NCI-H774 (cell line): Measurements from ENCODE around the gene PCSK5.
A peak's percentile ranks its signal among the peaks of the same experiment; 100 is the strongest.

Source experiments
- DNase-seq: peaks from one replicate; lab custom pipeline; 2025; lab: John Stamatoyannopoulos, UW

The PCSK5 gene

DNA sequence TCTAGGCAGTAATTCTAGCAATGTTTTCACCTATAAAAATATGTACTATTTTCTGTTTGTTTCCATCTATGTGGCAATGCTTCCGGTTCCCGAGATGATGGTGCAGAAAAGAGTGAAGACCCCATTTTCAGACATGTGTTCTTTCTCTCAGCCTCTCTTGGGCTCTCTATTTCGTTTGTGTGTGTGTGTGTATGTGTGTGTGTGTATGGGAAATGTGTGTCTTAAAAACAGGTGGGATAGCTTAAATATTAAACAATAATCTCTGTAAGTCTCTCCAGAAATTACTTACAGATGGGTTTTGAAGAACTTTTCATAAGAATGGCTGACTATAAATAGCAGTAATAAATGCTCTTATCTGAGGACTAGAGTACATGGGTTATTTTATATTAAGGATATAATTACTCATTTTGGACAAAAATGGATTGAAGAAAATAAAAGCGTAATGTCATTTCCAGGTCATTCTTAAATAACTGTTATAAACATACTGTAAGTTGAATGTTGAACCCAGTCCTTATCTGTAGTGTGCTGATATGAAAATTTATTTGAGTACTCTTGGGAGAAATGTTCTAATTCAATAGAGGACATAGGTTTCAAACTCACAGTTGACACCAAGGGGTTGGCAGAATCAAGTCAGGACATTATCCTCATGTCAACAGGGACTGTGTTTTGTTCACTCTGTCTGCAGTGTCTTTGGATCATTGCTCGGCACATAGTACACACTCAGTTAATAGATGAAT lies 31.1 kb downstream of the PCSK5 start:
- no peak for DNase-seq

DNA sequence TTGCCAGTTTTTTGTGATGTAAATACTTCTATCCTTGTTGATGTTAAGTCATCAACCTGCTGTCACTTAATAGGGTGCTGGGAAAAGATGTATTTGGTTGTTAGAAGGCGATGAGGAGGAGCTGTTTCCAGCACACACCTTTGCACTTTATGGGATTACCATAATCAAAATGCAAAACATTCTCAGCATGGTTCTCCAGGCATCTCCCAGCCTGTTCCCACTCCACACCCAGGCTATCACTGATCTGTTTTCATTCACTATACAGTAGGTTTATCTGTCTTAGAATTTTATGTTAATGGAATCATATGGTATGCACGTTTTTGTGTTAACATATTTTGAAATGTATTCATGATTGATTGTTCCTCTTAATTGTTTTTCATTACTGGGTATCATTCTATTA lies 35.9 kb downstream of the PCSK5 start:
- no peak for DNase-seq

DNA sequence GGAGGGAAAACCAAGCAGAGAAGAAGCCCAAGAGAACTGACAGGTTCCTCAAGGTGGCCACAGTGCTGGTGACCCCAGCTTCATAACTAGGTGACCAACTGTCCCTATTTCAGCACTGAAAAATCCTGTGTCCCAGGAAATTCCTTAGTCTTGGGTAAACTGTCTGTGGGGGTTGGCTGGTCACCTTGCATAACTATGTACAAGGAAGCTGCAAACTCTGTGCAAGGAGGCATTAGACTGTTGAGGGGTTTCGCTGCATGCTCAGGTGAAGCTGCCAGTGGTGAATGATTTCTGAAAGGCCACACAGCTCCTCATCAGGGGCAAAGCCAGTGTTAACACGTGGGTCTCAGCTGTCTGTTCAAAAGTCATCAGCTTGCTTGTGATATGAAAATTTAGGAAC lies 36.9 kb downstream of the PCSK5 start:
- no peak for DNase-seq

DNA sequence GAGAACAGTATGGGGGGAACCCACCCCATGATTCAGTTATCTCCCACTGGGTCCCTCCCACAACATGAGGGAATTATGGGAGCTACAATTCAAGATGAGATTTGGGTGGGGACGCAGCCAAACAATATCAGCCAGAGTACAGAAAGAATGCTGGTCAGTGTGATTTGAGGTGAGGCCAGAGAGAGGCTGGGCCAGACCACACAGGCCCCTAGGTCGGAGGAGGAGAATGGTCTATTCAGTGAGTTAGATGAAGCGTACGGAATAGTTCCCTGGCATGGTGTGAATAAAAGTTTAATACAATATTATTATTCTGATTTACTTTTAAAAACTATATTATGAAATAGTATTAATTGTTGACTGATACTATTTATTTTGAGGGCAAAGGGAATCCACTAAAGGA lies 39.7 kb downstream of the PCSK5 start:
- no peak for DNase-seq

DNA sequence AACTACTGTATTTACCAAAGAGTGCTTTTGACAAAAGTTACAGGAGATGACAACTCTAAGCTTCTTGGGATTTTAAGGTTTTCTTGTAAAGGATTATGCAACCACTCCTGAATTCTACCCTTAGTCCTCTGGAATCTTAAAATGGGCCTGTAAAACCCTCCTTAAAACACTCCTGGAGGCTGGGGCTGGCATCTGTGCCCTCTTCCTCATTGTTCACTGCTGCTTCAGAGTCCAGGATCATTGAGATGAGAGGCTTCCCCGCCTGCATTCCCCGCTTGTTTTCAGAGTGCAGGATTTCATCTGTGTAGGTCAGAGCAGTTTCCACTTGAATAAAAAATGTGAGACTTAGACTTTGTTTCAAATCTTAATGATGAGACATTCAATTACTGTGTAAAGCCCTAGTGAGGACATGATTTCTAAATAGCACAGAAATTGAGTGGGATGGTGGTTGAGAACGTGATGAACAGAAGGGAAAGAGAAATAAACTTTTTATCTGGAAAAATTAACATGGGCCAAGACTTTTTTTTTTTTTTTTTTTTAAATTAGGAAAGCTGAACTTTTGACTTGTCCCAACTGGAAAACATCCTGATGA lies 40.4 kb downstream of the PCSK5 start:
- DNase-seq, result no peak

DNA sequence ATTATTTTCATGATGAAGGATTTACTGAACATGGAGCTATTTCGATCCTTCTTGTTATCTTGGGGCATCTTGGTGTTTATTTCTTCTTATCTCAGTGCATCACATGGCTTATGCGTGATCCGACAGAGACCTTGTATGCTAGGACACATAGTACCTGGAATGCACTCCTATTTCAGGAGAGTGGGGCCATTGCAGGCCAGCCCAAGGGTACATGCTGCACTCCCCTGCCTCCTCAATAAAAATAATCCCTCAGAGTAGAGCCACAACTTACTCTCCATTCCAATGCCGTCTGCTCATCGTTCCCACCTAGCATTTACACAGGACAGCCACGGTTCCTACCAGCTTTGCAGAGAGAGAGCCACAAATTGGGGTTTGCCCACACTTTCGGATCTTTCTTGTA lies 43.5 kb downstream of the PCSK5 start:
- no peak for DNase-seq

DNA sequence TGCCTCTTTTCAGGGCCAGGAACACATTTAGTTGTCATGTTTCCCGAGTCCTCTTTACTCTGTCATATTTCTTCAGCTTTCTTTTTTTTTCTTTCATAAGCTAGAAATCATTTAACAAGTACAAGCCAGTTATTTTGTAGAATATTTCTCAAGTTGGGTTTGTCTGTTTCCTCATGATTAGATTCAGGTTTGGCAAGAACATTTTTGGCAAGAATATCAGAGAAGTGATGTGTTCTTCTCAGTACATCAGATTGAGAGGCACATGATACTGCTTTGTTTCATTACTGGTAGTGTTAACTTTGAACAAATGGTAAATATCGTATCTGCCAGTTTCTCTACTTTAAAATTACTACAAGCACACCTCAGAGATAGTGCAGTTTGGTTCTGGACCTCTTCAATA lies 45.1 kb downstream of the PCSK5 start:
- DNase-seq, result no peak

DNA sequence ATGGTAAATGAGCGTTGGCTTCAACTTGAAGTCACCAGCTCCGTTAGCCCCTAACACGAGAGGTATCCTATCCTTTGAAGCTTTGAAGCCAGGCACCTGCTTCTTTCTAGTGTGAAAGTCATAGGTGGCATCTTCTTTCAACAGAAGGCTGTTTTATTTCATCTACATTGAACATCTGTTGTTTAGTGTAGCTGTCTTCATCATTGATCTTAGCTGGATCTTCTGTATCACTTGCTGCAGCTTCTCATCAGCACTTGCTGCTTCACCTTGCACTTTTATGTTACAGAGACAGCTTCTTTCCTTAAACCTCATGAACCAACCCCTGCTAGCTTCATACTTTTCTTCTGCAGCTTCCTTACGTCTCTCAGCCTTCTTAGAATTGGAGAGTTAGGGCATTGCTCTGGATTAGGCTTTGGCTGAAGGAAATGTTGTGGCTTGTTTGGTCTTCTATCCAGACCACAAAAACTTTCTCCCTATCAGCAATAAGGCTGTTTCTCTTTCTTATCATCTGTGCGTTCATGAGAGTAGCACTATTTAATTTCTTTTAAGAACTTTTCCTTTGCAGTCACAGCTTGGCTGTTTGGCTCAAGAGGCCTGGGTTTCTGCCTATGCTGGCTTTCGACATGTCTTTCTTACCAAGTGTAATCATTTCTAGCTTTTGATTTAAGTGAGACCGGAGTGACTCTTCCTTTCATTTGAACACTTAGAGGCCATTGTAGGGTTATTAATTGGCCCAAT lies 47.2 kb downstream of the PCSK5 start:
- DNase-seq, result no peak

DNA sequence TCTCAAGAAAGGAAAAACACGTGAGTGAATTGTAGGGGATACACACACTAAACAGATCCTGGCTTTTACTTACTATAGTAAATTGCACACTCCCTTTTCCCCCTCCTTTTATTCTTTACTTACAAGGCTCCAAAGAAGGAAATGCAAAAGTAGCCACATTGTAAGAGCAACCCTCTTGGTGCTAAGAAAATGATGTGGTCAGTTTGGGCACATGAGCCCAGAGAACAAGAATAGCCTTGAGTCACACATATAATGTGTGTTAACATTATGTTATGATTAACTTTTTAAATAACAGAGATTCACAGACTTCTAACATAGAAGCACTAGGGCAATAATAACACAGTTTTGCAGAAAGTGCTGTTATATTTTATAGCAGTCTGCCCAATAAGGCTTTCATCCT lies 48.5 kb downstream of the PCSK5 start:
- no peak for DNase-seq

DNA sequence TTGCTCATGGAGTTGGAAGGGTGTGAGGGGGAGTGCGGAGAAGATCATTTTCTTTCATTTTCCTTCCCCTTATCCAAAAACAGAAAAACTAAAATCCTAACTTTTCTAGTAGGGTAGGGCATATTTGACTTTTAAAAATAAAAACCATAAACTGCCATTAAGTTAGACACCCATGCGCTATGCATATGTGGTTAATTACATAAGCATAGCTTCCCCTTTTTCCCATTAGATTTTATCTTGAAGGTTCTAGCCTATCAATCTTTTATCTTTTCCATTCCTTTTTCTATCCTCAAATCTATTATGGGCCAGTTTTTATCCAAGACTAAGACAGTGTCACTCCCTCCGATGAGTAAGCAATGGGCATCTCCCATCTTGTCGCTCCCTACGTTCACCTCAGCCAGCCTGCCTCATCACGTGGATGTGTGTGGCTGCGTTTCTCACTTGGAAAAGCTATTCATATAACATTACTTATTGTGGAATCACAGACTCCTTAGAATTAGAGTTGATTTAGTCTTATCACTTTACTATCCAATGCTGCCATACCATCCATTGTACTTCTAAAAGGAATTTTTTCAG lies 49.2 kb downstream of the PCSK5 start:
- no peak for DNase-seq

DNA sequence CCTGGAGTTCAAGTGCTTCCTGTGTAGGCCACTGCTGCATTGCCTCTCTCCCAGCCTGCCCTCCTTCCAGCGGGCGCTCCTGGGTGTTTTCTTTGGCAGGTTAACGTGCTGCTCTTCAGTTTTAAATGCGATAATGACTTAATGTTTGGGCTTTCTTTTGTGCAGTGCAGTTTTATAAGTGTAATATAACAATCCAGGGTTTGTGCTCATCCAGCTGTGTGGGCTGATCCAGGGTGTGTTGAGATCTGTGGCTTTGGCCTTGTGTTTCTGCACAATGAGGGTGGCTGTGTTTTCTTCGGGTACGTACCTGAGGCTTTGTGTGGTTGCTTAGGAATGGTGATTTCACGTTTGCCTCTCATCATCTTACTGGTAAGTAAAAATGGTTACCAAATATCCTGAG lies 50.6 kb downstream of the PCSK5 start:
- DNase-seq, result peak; percentile 15

DNA sequence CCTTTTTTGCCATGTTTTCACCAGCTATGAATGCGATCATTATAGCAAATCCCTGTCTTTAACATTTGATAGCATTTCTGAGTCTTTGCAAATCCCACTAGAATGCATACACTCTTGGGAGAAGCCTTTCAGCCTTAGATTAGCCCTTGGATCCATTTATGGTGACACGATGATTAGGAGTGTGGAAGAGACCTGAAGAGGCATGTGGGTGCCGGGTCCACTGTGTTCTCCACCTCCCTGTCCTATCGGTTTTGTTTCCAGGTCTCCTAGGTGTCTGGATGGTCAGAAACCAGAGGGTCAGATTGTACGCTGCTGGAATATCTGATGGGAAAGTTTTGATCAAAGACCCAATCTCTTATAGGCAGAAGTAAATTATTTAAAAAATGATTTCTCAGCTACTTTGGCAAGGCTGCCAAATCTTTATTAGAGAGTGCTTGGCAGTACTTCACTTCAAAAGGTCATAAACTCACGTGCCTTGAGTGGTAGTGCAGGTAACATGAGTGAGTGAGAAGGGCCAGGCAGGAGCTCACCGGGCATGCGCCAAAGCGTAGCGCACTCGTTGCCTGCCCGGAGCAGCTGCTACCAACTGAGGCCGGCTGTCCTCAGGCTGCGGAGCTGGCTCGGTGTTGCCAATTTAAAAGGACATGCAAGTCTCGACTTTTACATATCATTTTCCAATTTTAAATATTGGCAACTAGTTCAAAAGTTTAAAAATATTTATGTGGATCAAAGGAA lies 51.3 kb downstream of the PCSK5 start:
- DNase-seq, result no peak

DNA sequence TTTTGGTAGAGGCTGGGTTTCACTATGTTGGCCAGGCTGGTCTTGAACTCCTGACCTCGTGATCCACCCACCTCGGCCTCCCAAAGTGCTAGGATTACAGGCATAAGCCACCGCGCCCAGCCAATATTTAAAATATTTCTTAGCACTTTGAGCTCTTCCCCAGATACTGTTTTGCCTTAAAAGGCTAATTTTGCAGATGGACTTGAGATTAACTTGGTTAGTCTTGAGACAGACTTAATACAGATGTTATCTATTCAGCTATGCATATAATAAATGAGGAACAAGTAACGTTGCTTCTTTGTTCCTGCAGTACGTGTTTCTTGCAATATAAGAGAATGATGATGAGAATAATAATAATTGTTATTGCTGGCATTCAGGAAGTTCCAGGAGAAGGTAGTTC lies 56.3 kb downstream of the PCSK5 start:
- no peak for DNase-seq

DNA sequence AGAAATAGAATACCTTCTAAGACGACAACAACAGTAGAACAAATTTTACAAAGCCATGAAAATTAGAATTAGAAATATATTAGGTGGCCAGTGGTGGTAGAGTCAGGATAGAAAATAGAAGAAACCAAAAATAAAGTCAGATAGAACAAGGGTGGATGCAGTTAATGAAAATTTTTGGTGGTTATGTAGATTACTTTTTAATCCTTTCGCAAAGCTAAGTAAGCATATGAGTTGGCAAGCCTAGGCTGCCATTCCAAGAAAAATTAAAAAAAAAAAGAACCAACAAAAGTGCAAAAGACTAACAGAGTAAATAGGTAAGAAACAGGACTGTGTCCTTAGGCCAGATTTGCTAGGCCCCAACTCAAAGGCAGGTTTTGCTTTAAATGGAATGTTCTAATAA lies 56.8 kb downstream of the PCSK5 start:
- no peak for DNase-seq

DNA sequence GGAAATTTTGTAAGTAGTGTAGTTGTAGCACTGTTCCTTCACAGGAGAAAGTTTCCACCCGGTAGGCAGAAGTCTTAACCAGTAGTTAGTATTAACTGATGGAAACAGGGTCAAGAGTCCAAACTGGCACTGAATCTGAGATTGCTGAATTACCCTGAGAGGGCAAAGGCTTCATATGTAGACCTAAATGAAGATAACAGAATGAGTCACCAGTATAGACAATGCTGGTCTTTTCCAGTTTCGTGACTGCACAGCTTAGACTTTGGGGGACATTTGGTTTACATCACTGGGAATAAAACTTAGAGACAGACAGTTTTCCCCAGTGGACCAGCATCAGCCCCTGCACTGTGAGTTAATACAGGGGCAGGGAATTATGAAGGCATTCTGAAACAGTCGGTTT lies 60.5 kb downstream of the PCSK5 start:
- DNase-seq, result no peak

DNA sequence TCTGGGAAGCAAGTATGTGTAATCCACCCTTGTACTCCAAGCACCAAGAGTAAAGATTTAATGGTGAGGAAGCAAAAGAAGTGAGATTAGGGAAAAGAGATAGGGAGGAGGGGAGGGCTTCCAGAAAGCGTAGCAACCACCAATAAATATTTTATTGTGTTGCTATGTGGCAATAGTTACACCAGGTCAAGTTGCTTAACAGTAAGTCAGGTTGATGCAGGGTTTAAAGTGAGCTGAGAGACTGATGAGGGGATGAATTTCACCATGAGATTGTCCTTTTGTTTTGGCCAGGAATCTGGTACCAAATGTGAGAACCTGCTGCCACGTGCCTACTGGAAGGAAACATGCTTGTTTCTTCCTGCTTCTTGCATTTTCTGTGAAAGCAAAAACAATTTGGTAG lies 62.7 kb downstream of the PCSK5 start:
- DNase-seq, result no peak

DNA sequence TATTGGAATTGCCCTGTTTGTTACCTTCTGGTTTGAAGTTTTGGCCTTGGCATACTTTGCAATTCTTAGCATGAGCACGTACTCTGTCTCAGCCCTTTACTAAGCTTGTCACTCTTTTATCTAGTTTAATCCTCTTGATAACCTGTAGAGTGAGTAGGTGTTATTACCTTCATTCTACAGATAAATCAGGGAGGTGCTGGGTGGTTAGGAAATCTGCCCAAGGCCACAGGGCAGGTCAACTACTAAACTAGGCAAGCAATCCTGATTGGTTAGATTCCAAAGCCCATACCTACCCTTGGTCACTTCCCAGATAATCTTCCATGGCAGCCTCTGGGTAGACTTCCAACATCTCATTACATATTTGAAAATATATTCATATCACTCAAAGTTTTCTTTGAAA lies 65.7 kb downstream of the PCSK5 start:
- DNase-seq, result no peak

DNA sequence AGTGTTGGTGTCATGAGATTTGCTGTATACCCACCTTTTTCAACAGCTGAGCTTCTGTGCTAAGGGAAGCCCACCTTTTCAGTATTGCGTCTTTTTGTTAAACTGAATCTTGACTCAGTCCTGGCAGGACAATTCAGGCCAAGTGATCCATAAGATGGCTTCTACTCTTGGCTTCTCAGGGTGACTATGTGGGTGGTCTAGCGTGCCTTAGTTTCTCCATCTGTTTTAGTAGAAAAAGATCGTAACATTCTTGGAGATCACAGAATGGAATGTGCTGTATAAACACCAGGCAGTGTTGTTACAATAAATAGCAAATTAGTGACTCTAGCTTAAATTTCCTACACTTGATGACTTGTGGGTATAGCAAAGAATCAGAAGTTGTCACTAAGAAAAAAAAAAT lies 66.6 kb downstream of the PCSK5 start:
- no peak for DNase-seq

DNA sequence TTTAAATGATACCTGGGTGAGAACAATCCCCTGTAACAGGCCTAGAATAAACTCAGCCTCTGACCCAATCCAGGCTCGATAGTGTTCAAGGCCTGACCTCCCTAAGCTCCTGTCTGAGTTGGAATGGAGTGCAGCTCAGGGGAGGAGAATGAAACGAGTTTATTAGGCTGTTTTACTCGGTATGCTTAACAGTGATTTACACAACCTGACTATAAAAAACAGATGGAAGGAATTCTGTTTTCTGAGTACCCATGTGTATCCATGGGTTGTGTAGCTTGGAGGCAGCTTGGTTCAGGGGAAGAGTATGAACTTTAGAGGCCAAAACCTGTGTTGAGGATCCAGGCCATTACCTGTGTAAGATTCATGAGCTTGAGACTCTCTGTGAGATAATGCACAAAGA lies 67.8 kb downstream of the PCSK5 start:
- DNase-seq, result no peak

DNA sequence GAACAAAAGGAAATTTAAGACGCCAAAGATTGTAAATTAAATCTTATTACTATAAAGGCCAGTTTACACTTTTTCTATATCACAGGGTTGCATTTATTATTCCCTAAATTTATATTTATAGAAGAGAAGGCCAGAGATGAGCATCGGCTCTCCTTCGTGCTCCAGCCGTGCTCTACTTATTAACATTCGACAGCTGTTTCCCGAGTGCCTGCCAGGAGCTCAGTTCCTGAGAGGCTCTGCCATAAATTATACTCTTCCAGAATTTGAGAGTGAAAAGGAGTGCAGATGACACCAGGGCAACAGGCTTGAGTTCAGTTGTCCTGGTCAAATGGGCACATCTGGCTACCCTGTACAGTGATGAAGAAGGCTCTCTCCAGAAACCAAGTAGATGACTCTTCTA lies 70.1 kb downstream of the PCSK5 start:
- no peak for DNase-seq

DNA sequence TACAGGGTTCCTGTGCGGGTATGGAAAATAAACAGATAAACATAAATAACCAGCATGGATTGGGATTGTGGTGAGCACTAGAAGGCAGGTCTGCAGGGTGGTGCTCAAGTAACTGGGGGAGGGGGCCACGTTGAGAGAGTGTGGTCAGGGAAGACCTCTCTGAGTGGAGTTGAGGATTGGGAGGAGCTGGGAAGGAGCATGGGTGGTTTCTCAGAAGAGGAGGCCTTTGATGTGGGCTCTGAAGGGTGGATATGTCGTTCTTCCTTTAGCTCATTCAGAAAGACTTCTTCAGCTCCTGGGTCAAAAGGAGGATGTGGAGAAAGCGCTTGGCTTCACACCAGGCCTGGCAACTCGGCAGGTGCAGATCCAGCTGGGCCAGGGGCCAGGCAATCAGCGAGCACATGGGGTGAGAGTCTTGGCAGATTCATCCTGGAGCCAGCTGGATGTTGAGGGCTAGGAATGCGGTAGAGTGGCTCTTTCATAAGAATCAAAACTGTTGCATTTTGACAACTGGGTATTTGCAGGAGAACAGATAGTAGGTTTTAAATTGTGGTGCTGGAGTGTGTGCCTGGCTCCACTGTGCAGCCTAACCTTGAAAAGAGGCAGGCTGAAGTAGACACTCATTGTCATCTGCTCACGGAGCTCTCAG lies 71.7 kb downstream of the PCSK5 start:
- no peak for DNase-seq

DNA sequence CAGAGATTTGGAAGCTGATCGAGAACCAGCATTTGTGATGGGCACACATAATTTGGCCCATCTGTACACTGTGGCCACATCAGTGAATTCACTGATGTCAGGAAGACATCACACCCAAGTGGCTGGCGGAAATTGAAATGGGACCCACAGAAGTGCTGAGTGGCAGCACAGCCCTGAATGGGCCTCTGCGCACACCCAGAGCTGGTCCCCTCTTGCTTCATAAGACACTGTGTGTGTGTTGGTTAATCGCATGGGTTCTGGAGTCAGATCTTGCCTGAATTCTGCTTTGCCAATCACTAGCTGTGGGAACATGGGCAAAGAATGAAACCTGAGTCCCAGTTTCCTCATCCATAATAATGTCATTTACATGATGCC lies 72.2 kb downstream of the PCSK5 start:
- no peak for DNase-seq
